PC-3 (cell line): Measurements from ENCODE around the gene CD276. TPM values are rescaled to one million over a fixed set of nuclear protein-coding genes. Genes with fewer than 3 reads are reported as not detected.

Source experiments
- ATAC-seq: fragments of 200-7000 bp; cut with Tn5 transposase; 2 replicates; pipeline ENCODE4 v1.9.1; 2020; ENCODE audit warnings: mild to moderate bottlenecking, moderate library complexity
- BruUV-seq: library from RNA; stranded (reverse); fragments of 400-500 nt; replicated peaks from 2 replicates; lab custom pipeline; 2021; lab: Mats Ljungman, UMichigan
- CTCF ChIA-PET: fragments of 300-600 bp; sonication (Branson Sonifier 250); formaldehyde crosslinking; loops from one replicate; lab custom pipeline; 2022; ENCODE audit warnings: antibody characterized with exemption; lab: Charles Lee
- POLR2A ChIA-PET: fragments of 300-600 bp; sonication (Branson Sonifier 250); formaldehyde crosslinking; loops from one replicate; lab custom pipeline; 2022; ENCODE audit warnings: antibody characterized with exemption; ENCODE audit not compliant: unreplicated experiment; lab: Charles Lee
- DNase-seq: peaks from one replicate; pipeline ENCODE4 v3.0.0-alpha.2; 2015
- H2AFZ ChIP-seq: fragments of 300-600 bp; sonication (generic); 2 replicates; pipeline ENCODE4 v1.6.0; 2016; ENCODE audit warnings: antibody characterized with exemption, low read length
- H3F3A ChIP-seq: fragments of 300-600 bp; sonication (generic); one replicate; pipeline ENCODE4 v1.6.0; 2017; ENCODE audit warnings: antibody characterized with exemption, low read length, control low read depth, mild to moderate bottlenecking; ENCODE audit not compliant: unreplicated experiment
- H3K27ac ChIP-seq: fragments of 300-600 bp; sonication (generic); 2 replicates; pipeline ENCODE4 v1.5.1; 2016; ENCODE audit warnings: mild to moderate bottlenecking, low read length
- H3K27me3 ChIP-seq: fragments of 300-600 bp; sonication (generic); 2 replicates; pipeline ENCODE4 v1.6.1; 2016; ENCODE audit warnings: low read length, mixed read lengths
- H3K36me3 ChIP-seq: fragments of 300-600 bp; sonication (generic); 2 replicates; pipeline ENCODE4 v1.6.1; 2016; ENCODE audit warnings: low read depth, mixed run types, low read length, mixed read lengths
- H3K4me1 ChIP-seq: fragments of 300-600 bp; sonication (generic); 2 replicates; pipeline ENCODE4 v1.5.1; 2016; ENCODE audit warnings: low read length; ENCODE audit not compliant: insufficient read depth
- H3K4me2 ChIP-seq: fragments of 300-600 bp; sonication (generic); 2 replicates; pipeline ENCODE4 v1.6.0; 2016; ENCODE audit warnings: low read length
- H3K4me3 ChIP-seq: fragments of 300-600 bp; sonication (generic); 2 replicates; pipeline ENCODE4 v1.5.1; 2016; ENCODE audit warnings: mild to moderate bottlenecking, low read length, mixed read lengths
- H3K79me2 ChIP-seq: fragments of 300-600 bp; sonication (generic); 2 replicates; pipeline ENCODE4 v1.6.1; 2017; ENCODE audit warnings: low read length, mixed read lengths
- H3K9ac ChIP-seq: fragments of 300-600 bp; sonication (generic); 2 replicates; pipeline ENCODE4 v1.6.0; 2016; ENCODE audit warnings: mild to moderate bottlenecking, low read length
- H3K9me2 ChIP-seq: fragments of 300-600 bp; sonication (generic); replicated peaks from 2 replicates; pipeline ENCODE4 v1.6.1; 2016; ENCODE audit warnings: mixed run types, low read length, mixed read lengths
- H3K9me3 ChIP-seq: fragments of 300-600 bp; sonication (generic); 2 replicates; pipeline ENCODE4 v1.6.1; 2016; ENCODE audit warnings: low read length, mixed read lengths
- H4K20me1 ChIP-seq: fragments of 300-600 bp; sonication (generic); 2 replicates; pipeline ENCODE4 v1.6.1; 2016; ENCODE audit warnings: low read length, mixed read lengths
- CTCF ChIP-seq: fragments of 300-600 bp; sonication (generic); conservative IDR thresholded peaks from 2 replicates; pipeline ENCODE4 v1.5.1; 2017; ENCODE audit warnings: antibody characterized with exemption, low read depth, mild to moderate bottlenecking, low read length
- EZH2 ChIP-seq: fragments of 300-600 bp; sonication (generic); IDR thresholded peaks from one replicate; pipeline ENCODE4 v1.6.1; 2017; ENCODE audit warnings: antibody characterized with exemption, mild to moderate bottlenecking, low read length; ENCODE audit not compliant: unreplicated experiment
- EZH2phosphoT487 ChIP-seq: fragments of 300-600 bp; sonication (generic); IDR thresholded peaks from 2 replicates; pipeline ENCODE4 v1.6.1; 2018; ENCODE audit warnings: mild to moderate bottlenecking, antibody characterized with exemption, low read length, borderline replicate concordance
- intact Hi-C: fragments of 100-400 bp; cut with micrococcal nuclease; formaldehyde crosslinking; loops from 2 replicates; pipeline ENCODE4 v1.9.0; 2023
- total RNA-seq: library from RNA; depleted of rRNA; stranded (reverse); fragments of >200 nt; gene quantifications from 2 replicates; pipeline ENCODE4 v1.2.3, GENCODE V29; 2014

Gene CD276
- total RNA-seq, 1 experiment from 2014 or later = 85.3 TPM

DNA sequence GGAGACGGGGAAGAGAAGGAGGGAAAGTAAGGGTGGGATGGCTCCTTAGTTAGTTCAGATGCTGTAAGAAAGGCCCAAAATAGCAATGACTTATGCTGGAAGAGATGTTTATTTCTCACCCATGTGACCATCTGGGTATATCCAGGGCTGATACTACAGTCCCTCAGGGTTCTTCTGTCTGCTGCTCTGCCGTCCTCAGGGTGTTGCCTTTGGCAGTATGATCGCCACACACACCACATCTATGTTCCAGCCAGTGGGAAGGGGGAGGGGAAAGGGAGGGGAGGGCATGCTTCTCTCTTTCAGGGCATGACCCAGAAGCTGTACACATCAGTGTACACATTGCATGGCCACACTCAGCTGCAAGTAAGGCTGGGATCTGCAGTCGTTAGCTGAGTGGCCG is 10.2 kb downstream of the CD276 start:
- POLR2A ChIA-PET = no interaction called here
- ATAC-seq (no peak), DNase-seq (no peak)
- CTCF ChIA-PET = interaction anchor here (0.6 kb wide), 1 partner anchor 10 kb away, joined by 3 read pairs; no protein-coding TSS in a partner anchor
- no peak overlapping the region for H3K4me3 ChIP-seq
- no peak overlapping the region for H3K27ac ChIP-seq
- H3K4me1 ChIP-seq = peaks cover 40% of the 10 kb centered on the region
- H3K9ac ChIP-seq = no peak overlapping the region
- H3K79me2 ChIP-seq = peaks cover 87% of the 10 kb centered on the region
- no peaks in the 10 kb centered on the region for H3F3A ChIP-seq
- no peaks in the 10 kb centered on the region for H3K27me3 ChIP-seq
- no peaks in the 10 kb centered on the region for H3K9me3 ChIP-seq
- peaks cover 10% of the 10 kb centered on the region; the same call in 1 of the 2 replicates for H3K36me3 ChIP-seq
- no peak overlapping the region for H3K4me2 ChIP-seq
- H2AFZ ChIP-seq = no peak overlapping the region
- H3K9me2 ChIP-seq = no peaks in the 10 kb centered on the region
- intact Hi-C loops = no loop called here
- no peak for TF ChIP-seq EZH2
- TF ChIP-seq EZH2phosphoT487 = no peak
- TF ChIP-seq CTCF = no peak
- peaks cover 11% of the 10 kb centered on the region; the same call in 1 of the 2 replicates for H4K20me1 ChIP-seq
- no TSS peak for BruUV-seq

- POLR2A ChIA-PET = no interaction called here
These were observed 11.8 kb downstream of the CD276 start for GRCh38 chr15:73695773-73696640.

More at GRCh38 chr15:73695773-73696640, 11.8 kb downstream of the CD276 start:
- Histone ChIP-seq H3K4me1 (peaks cover 29% of the 10 kb centered on the region), H4K20me1 (peaks cover 7% of the 10 kb centered on the region; the same call in 1 of the 2 replicates), H3K9me3 (no peaks in the 10 kb centered on the region), H3K9ac (peak overlapping the region; percentile 28), H3K79me2 (peaks cover 73% of the 10 kb centered on the region), H2AFZ (no peak overlapping the region), H3K36me3 (peaks cover 11% of the 10 kb centered on the region; the same call in 1 of the 2 replicates), H3K4me2 (peak overlapping the region; percentile 56), H3K27me3 (no peaks in the 10 kb centered on the region), H3K27ac (peak overlapping the region; percentile 84), H3F3A (no peaks in the 10 kb centered on the region), H3K9me2 (no peaks in the 10 kb centered on the region), H3K4me3 (no peak overlapping the region)
- no TSS peak for BruUV-seq
- TF ChIP-seq EZH2phosphoT487 (no peak), CTCF (no peak), EZH2 (no peak)
- peak; percentile 23 for DNase-seq
- intact Hi-C loops = no loop called here
- CTCF ChIA-PET = interaction anchor here (1.7 kb wide), 1 partner anchor 60 kb away, joined by 12 read pairs; no protein-coding TSS in a partner anchor
- ATAC-seq = no peak
